HG03439 (cell line): ENCODE results near the gene NT5DC1.

Source experiments
- ATAC-seq: cut with Tn5 transposase; IDR thresholded peaks from one replicate; pipeline ENCODE4 v1.9.1; 2021; ENCODE audit warnings: mild to moderate bottlenecking, moderate library complexity; ENCODE audit not compliant: unreplicated experiment

The NT5DC1 gene

GRCh38 chr6:116190550-116190949, 89.9 kb downstream of the NT5DC1 start:
- ATAC-seq = no peak

- no peak for ATAC-seq
Observed at GRCh38 chr6:116191881-116192280, 91.2 kb downstream of the NT5DC1 start.

- no peak for ATAC-seq
Observed at GRCh38 chr6:116192786-116193185, 92.1 kb downstream of the NT5DC1 start.

GRCh38 chr6:116196841-116197240, 96.2 kb downstream of the NT5DC1 start:
- ATAC-seq = no peak

- ATAC-seq = no peak
Observed at GRCh38 chr6:116200619-116201249, 100.1 kb downstream of the NT5DC1 start.

- ATAC-seq = no peak
Observed at GRCh38 chr6:116201538-116201937, 100.9 kb downstream of the NT5DC1 start.

- no peak for ATAC-seq
Observed at GRCh38 chr6:116205281-116205680, 104.6 kb downstream of the NT5DC1 start.

- no peak for ATAC-seq
Observed at GRCh38 chr6:116206231-116206903, 105.7 kb downstream of the NT5DC1 start.

- ATAC-seq = no peak
Observed at GRCh38 chr6:116208056-116208785, 107.6 kb downstream of the NT5DC1 start.

GRCh38 chr6:116210316-116210715, 109.7 kb downstream of the NT5DC1 start:
- no peak for ATAC-seq

GRCh38 chr6:116210750-116211425, 110.2 kb downstream of the NT5DC1 start:
- ATAC-seq = no peak

GRCh38 chr6:116214681-116215080, 114.0 kb downstream of the NT5DC1 start:
- no peak for ATAC-seq

- ATAC-seq = no peak
Observed at GRCh38 chr6:116215414-116215813, 114.8 kb downstream of the NT5DC1 start.

- no peak for ATAC-seq
Observed at GRCh38 chr6:116217069-116217468, 116.4 kb downstream of the NT5DC1 start.

- no peak for ATAC-seq
Observed at GRCh38 chr6:116218172-116218633, 117.5 kb downstream of the NT5DC1 start.

GRCh38 chr6:116218866-116219265, 118.2 kb downstream of the NT5DC1 start:
- no peak for ATAC-seq

- ATAC-seq = no peak
Observed at GRCh38 chr6:116221067-116221466, 120.4 kb downstream of the NT5DC1 start.

GRCh38 chr6:116221911-116222310, 121.3 kb downstream of the NT5DC1 start:
- ATAC-seq = no peak

GRCh38 chr6:116223355-116223754, 122.7 kb downstream of the NT5DC1 start:
- ATAC-seq = no peak

- ATAC-seq = peak; percentile 95
Observed at GRCh38 chr6:116229287-116229913, 128.7 kb downstream of the NT5DC1 start.

GRCh38 chr6:116234689-116235088, 134.0 kb downstream of the NT5DC1 start:
- ATAC-seq = no peak
